ENCODE measurements around the gene REV3L.

DNA sequence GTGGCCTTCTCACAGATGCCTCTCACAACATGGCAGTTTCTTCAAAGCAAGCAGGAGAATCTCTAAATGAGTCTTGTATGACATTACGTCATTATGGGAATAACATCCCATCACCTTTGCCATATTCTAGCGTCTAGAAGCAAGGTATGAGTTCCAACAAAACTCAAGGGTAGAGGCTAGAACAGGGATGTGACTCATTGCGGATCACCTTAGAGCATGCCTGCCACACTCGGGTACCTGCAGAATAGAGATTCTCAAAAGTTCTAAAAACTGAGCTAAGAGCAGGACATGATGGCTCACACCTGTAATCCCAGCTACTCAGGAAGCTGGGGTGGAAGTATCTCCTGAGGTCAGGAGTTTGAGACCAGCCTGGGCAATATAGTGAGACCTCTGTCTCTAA is 212.9 kb downstream of the REV3L start:
- no peak for TF ChIP-seq EZH2 (IDR thresholded peaks at IDR 0.05; ENCODE audit: borderline replicate concordance, low read length)
- TF ChIP-seq, protein P1, sequence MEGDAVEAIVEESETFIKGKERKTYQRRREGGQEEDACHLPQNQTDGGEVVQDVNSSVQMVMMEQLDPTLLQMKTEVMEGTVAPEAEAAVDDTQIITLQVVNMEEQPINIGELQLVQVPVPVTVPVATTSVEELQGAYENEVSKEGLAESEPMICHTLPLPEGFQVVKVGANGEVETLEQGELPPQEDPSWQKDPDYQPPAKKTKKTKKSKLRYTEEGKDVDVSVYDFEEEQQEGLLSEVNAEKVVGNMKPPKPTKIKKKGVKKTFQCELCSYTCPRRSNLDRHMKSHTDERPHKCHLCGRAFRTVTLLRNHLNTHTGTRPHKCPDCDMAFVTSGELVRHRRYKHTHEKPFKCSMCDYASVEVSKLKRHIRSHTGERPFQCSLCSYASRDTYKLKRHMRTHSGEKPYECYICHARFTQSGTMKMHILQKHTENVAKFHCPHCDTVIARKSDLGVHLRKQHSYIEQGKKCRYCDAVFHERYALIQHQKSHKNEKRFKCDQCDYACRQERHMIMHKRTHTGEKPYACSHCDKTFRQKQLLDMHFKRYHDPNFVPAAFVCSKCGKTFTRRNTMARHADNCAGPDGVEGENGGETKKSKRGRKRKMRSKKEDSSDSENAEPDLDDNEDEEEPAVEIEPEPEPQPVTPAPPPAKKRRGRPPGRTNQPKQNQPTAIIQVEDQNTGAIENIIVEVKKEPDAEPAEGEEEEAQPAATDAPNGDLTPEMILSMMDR (conservative IDR thresholded peaks at IDR 0.05 in 1 of 2, IDR thresholded peaks at IDR 0.05 in 1 of 2; ENCODE audit: extremely low read depth in 1 of 2, insufficient read depth in 1 of 2, low read depth in 1 of 2, low read length in 2 of 2), result no peak

Data from mammary epithelial cell (primary cell).